Tongue (tissue), 2 donors: ENCODE results near the gene PSMB7. TPM values are rescaled to one million over a fixed set of nuclear protein-coding genes. Genes with fewer than 3 reads are reported as not detected.
A peak's percentile ranks its signal among the peaks of the same experiment; 100 is the strongest.

Experiments
- DNase-seq: peaks from one replicate; pipeline ENCODE4 v3.0.0-alpha.2; 2015
- total RNA-seq: library from RNA; depleted of rRNA; stranded (reverse); fragments of >200 nt; gene quantifications from one replicate; pipeline ENCODE4 v1.2.3, GENCODE V29; 2014

Gene PSMB7
- total RNA-seq, 1 donor from 2014 or later = 178 TPM

DNA sequence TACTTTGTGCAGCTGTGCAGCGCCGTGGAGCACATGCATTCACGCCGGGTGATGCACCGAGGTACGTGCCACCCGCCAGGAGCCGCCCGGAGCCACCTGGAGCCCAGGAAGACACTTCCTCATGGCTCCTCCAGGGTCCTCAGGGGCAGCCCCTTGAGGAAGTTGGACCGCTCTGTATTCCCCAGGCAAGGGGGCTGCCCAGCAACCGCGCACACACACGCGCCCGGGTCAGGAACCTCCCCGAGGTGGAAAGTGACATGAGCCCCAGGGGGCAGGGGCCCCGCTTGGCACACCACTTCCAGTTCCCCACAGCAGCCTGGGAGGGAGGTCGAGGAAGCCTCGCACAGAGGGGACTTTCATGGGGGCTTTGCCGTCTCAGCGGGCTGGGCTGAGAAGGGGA is 88.9 kb downstream of the PSMB7 start:
- DNase-seq = no peak

DNA sequence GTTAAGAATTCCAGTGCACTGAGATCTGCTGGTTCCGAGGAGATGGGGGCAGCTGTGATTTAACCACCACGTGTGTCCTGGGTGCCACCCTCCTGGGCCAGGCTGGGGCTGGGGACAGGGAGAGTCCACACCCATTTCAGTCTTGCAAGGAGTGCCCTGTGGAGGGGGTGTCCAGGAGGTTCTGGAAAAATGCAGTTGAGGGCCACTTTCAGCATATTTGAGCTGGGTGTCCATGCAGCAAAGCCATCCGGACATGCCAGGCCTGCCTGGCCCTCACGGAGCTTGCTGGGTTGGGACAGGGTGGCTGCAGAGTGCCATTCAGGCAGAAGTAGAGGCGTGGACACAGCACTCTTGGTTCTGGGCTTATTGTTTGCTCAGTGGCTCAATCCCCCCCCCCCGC is 89.4 kb downstream of the PSMB7 start:
- no peak for DNase-seq

DNA sequence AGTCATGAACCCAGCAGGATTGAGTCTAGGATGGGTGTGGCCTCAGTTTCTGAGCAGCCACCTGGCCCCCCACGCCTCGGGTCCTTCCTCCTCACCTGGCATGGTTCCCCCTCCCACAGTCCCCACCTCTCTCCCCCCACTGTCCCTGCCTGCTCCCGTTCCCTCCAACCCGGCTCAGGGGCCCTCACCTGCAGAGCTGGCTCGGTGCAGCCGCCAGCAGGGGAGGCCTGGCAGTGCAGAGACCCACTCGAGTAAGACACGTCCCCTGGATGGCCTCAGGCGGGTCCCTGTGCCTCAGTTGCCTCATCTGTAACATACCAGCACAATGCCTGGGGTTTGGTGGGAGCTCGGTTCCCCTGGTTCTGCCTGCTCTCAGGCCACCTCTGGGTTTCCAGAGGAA is 91.3 kb downstream of the PSMB7 start:
- DNase-seq = no peak

DNA sequence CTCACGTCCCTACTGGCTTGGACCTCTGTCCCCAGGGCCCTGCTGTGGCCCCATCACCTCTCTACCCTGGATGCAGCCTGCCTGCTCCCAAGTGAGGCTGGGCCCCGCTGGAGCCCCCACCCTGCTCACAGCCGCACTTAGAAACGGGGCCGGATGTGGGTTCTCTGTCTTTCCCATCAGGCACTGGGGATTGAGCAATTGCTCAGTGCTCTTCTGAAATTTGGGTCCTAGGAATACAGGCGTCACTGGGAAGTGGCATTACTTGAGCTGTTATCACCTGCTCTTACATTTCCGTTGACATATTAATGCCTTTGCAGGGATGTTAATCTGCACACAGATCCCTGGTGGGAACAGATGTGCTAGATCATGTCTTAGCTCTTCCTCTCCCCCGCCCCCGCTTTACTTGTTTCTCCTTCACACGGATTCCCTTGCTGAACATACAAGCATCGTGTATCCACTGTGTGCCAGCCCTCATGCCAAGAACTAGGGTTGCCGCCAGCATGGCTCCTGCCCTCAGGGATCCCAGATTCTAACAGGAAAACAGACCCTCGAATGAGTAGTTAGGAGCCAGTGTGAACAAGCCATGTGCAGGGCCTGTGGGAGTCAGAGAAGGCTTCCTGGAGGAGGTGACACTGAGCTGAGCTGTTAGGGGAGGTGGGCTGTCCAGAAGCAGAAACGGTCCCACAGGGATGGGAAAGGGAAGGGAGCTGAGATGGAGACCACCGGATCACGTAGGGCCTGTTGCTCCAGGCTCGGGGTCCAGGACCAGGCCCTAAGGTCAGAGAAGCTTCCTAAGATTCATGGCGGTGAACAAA is 92.4 kb downstream of the PSMB7 start:
- DNase-seq = peak; percentile 45

DNA sequence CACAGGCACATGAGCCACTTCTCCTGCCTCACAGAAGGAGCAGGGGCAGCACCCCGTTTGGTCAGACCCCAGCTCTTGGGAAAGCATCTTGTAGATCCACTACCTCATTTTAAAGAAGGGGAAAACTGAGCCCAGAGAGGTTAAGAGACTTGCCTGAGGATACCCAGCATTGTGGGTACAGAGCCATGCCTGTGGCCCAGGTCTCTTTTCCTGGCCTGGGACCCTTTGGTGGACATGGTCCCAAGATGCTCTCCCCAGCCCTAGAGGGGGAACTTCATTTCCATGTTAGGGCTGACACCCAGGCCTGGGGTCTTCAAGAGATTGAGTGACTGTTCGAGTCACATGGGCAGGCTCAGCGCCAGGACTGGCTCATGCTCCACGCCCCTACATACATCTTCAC is 93.3 kb downstream of the PSMB7 start:
- no peak for DNase-seq

DNA sequence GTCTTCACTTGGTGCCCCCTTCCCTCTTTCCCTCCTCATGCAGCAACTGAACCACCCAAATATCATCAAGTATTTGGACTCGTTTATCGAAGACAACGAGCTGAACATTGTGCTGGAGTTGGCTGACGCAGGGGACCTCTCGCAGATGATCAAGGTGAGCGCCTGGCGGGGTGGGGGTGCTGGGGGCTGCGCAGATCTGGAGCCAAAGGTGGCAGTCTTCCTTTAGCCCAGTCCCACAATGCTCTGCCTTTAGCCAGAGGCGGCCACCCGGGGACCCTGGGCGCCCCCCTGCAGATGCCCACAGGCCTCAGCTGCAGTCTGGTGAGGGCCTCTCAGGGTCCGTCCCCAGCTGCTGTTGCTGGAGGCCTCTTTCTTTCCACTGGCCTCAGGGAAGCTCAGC is 93.8 kb downstream of the PSMB7 start:
- DNase-seq = no peak

DNA sequence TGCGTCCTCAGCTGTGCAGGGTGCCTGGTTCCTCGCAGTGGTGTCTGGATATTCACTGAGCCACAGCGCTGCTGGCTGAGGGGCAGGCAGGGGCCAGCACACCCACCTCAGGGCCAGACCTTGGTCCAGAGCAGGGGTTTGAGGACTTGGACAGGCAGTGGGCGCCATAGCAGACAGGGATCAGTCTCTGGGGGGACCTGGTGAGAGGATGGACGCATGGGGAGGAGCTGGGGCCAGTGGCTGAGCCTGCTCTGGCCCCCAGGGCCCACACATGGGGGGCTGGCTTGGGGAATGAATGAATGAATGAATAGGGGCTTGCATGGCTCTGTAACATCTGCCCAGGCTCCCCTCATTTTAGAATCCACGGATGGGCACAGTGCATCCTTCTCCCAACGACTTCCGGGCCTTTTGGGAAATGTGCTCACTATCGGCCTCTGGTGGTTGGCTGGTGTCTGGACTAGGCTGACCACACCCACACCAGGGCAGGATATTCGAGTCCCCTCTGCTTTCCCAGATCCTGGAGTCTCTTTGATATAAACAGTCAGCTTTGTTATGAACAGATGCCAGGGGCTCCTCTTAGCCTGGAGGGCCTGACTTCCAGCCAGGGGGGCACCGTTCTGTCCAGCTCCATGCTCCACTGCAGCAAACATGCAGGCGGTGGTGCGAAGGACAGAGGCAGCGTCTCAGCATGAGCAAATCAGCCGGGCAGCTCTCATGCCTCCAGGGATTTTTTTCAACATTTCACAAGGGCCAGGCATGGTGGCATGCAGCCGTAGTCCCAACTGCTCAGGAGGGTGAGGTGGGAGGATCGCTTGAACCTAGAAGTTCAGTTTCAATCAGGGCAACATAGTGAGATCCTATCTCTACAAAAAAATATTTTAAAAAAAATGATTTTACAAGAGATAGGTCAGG is 94.9 kb downstream of the PSMB7 start:
- peak; percentile 88 for DNase-seq

DNA sequence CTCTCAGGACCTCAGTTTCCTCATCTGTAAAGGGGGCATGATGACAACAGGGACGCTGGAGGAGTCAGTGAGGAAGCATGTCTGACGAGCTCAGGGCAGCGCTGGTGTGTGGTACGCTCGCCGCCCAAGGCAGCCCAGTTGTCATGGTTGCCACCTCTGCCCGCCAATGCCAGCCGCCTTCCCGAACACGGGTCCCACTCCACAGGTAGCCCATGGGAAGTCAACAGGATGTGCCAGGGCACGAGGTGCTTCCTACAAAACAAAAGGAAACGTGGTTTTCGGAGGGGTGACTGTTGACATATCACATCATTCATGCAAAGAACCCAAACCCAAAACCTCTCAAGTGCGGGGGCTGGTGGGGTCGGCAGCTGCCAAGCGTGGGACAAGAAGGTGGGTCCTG is 99.4 kb downstream of the PSMB7 start:
- DNase-seq = no peak

DNA sequence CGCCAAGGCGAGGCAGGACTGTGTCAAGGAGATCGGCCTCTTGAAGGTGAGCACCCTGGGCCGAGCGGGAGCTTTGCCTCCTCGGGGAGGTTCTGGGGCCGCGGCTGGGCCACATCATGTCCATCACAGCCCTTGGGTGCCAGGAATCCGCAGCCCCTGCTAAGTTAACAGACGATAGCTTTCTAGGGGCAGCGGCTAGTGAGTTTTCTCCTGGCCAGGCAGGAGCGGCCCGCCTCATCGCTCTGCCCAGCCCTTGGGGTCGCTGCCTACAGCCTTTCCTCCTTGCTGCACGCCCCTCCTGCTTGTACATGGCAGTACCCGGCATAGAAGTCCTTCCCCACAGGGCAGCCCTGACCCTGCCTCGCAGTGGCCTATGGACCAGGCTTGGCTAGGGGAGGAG is 101.3 kb downstream of the PSMB7 start:
- DNase-seq = no peak

DNA sequence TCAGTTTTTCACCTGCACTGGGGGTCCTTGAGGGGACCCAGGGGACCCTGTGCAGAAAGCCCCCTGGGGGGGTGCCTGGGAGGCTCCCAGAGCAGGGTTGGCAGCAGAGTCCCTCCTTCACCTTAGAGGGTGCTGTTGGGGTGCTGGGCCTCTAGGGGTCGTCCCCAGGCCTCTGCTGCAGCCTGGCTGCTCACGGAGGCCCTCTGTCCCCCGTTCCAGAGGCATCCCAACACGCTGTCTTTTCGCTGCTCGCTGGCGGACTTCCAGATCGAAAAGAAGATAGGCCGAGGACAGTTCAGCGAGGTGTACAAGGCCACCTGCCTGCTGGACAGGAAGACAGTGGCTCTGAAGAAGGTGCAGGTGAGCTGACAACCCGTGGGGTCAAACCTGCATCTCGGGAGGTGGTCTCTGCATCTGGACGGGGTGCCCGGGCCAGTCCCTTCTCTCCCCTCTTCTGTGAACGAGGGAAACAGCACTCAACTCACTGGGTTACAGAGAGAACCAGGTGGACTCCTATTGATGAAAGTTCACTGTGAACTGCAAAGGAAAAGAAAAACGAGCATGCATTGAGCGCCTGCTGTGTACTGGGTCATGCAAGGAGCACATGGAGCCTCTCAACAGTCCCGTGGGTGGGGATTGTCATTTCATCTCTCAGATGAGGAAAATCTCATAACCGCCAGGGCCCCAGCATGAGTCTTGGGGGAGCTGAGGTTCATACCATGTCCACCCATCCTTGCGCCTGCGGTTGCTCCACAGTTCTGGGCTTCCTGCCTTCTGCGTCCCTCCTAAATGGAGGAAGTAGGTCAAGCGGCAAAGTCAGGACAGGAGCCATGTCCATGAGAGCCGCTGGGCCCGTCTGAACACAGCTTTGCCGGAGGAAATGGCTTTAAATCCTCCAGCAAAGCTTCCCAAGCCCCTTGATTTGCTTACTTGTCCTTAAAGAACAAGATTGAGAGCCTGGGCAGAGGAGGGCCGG is 102.7 kb downstream of the PSMB7 start:
- DNase-seq = no peak

DNA sequence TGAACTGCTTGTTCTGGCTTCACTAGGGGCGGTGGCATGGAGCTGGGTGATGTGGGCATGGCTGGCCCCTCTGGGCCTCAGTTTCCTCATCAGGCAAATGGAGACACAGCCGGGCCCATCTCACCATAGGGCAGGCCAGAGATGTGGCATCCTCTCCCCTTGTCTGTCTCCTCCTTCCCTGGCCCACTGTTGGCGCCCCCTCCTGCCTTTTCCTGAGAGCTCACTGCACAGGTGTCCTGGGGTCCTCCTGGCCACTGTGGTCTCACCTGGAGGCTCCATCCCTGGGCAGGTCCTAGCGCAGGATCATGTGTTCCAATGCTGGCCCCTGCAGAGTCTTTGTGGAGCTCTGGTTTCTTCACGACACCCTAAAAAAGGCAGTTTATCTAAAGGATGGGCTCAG is 104.0 kb downstream of the PSMB7 start:
- no peak for DNase-seq

DNA sequence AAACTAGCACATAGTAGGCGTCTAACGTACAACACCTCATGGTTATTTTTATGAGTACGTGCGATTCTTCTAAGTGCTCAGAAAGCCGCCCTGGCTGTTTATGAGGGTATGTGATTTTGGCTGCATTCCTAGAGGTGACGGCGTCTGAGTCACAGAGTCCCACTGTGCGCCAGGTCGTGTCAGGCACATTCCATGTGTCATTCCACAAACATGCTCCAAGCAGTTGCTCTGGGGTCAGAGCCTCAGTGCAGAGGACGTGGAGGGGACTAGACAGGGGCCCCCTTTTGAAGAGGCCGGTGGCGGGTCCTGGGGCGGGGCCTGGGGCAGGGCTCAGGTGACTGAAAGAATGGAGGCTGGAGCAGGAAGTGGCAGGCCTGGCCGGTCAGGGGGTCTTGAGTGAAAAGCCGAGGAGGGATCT is 105.6 kb downstream of the PSMB7 start:
- no peak for DNase-seq

DNA sequence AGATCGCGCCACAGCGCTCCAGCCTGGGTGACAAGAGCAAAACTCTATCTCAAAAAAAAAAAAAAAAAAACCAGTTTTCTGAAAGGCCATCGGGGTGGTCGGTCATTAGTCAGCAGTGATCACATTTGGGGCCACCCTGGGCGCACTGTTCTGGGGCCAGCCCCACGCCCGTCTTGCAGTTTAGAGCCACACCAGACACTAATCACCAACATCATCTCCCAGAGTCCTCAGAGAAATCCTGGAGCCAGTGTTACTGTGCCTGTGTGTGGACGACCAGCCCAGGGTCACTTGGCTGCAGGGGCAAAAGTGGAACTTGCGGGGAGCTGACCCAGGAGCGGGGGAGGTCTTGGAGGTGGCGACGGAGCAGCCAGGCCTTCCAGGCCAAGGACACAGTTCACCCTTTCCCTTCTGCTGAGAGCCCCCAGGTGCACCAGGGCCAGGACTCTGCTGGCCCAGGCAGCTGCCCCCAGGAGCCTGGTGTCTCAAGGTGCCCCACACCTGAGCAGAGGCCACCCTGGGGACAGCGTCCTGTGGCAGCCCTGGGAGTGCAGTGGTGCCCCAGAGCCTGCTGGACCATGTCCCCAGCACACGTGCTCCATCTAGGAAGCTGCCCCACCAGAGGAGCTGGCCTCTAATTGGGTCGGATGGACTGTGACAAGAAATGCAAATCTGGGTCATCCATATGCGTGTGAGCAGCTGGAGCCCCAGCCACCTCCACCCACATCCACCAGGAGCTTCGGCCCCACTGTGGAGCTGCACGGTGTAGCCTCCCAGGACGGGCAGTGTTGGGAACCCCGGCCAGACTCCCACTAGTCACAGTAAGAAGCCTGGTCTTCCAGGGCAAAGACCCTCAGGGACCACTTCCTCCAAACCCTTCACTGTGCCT is 106.4 kb downstream of the PSMB7 start:
- DNase-seq = no peak

DNA sequence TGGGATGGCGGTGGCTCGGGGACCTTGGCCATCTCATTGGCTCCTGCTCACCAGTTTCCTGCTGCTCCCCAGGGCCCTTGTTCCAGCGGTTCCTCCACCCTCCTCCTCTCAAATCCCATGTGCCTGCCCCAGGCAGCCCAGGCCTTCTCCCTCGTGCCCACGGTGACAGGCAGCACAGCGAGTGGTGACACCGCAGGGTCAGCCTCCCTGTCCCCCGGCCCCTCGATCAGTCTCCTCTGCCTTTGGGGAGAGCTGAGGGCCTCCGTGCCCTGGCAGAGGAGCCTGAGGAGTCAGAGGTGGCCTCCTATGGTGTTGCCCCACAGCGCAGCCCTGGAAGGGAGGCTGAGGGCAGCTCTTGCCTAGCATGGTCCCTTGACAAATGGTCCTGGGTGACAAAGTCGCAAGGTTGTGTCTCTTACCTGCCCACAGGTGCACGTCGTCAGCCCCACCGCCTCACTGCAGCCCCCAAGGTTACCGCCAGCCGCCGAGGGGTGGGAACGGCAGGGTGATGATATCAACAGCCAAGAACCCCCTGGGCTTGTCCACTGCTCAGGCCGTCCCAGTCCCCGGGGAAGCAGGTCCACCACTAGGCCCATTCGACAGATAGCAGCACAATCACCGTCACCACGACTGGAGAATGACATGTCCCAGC is 107.7 kb downstream of the PSMB7 start:
- DNase-seq = no peak

DNA sequence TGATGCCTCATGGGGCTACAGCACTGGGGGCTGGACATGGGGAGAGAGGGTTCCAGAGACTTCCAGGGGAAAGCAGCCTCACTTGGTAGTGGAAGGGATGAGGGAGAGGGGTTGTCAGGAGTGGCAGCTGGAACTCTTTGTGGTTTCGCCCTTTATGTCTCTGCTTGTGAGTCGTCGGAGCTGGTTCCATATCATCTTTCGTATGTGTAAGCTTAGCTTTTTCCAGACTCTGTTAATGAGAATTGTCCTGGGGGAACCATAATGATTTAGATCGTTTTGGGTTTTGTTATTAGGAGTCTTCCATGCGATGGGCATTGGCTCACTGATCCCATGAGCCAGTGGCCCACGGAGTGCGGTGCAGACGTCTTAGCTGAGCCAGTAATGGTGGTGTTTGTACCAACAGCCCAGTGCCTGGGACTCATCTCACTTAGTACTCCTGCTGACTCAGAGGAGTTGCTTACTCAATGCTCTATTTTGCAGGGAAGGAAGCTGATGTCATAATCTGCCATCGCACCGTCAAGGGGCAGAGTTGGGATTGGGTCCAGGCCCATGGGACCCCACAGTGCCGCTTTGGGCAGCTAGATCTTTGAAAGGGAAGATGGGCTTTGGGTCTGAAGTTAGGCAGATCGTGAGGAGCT is 109.0 kb downstream of the PSMB7 start:
- no peak for DNase-seq

DNA sequence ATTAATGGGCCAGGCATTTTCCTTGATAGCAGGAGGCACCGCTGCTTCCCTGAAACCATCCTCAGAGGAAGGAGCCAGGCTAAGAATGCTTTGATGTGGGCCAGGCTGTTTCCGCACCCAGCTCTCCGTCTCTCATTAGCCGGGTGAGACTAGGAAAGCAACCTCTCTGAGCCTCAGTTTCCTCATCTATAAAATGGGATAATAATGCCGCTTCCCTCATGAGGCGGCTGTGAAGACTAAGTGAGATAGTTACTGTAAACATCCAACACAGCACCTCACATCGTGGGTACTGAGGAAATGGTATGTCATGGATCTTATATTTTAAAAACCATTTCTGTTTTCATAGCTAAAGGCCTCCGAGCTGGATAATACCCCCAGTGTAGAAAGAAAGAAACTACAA is 111.0 kb downstream of the PSMB7 start:
- no peak for DNase-seq

DNA sequence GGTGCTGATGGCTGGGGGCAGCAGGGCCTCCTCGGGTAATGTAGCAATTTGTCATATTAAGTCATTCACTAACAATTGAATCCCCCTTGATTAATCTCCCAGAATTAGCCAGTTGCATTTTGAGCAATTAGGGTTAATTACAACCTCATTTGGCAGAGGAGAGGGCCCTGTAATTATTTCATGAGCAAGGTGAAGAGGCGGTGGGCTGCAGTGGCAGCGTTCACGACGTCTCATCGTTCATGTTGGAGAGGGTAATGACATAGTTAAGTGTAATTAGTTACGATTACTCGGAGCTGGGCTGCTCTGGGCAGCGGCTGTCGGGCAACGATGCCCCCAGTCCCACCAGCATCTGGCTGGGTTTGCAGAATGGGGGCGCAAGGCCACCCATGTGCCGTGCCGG is 111.5 kb downstream of the PSMB7 start:
- DNase-seq = no peak
